ENCODE data around the gene ZNF579. TPM values are rescaled to one million over a fixed set of nuclear protein-coding genes. Genes with fewer than 3 reads are reported as not detected.

ZNF579 gene
- total RNA-seq, 4 donors from 2014 or later, result 2.0 to 5.6 (median 2.9) TPM

GRCh38 chr19:55590109-55590508 lies 9.5 kb upstream of the ZNF579 start:
- in situ Hi-C loops (cut with MboI; ENCODE audit: low pct_ligation_motif_present in 1 of 4, low pct_unique_long_range_greater_than_20kb in 1 of 4, low sequenced_read_pairs in 3 of 4) (no loop called here), intact Hi-C loops (cut with DNase I; ENCODE audit: low total_unique reads) (no loop called here)
- Histone ChIP-seq H3K36me3 (peaks cover 0 to 4% (median 0%) of the 10 kb centered on the region in 4 donors), H3K27me3 (peaks cover 5% of the 10 kb centered on the region), H3K4me3 (no peak overlapping the region), H3K9me3 (no peaks in the 10 kb centered on the region), H3K27ac (no peak overlapping the region), H3K4me1 (peaks cover 8 to 25% (median 24%) of the 10 kb centered on the region in 4 donors)
- DNase-seq, result no peak
- TF ChIP-seq CTCF (IDR thresholded peaks at IDR 0.05) (no peak), POLR2A (IDR thresholded peaks at IDR 0.05) (no peak)
- WGBS, 2 donors (ENCODE audit: low coverage in 1 of 2), result 64 to 83% methylated on average over 4 to 7 of the region's 7 CpGs

- peaks cover 8 to 25% (median 24%) of the 10 kb centered on the region in 4 donors for H3K4me1 ChIP-seq
- TF ChIP-seq POLR2A (IDR thresholded peaks at IDR 0.05) (no peak), CTCF (IDR thresholded peaks at IDR 0.05) (no peak), EP300 (IDR thresholded peaks at IDR 0.05; ENCODE audit: low read depth) (no peak), POLR2AphosphoS5 (IDR thresholded peaks at IDR 0.05) (no peak)
- no peaks in the 10 kb centered on the region for H3K9me3 ChIP-seq
- intact Hi-C loops (cut with DNase I; ENCODE audit: low total_unique reads), result loop anchor here (10.0 kb wide), 1 partner anchor 74 kb away; no protein-coding TSS in a partner anchor
- WGBS, 2 donors (ENCODE audit: low coverage in 1 of 2), result 86 to 100% methylated on average over 2 to 8 of the region's 8 CpGs
- H3K4me3 ChIP-seq, result no peak overlapping the region
- no peak overlapping the region for H3K27ac ChIP-seq
- in situ Hi-C loops (cut with MboI; ENCODE audit: low pct_ligation_motif_present in 1 of 4, low pct_unique_long_range_greater_than_20kb in 1 of 4, low sequenced_read_pairs in 3 of 4), result no loop called here
- H3K36me3 ChIP-seq, result no peaks in the 10 kb centered on the region
- no peak for DNase-seq
- peaks cover 5% of the 10 kb centered on the region for H3K27me3 ChIP-seq
Observed at GRCh38 chr19:55588738-55589137, 8.1 kb upstream of the ZNF579 start.

GRCh38 chr19:55586976-55587668 lies 6.5 kb upstream of the ZNF579 start:
- peak overlapping the region in 2 of 4 donors; percentile 51 to 57 for H3K27ac ChIP-seq
- 0 to 1% methylated on average over 6 to 40 of the region's 40 CpGs for WGBS, 2 donors (ENCODE audit: low coverage in 1 of 2)
- peaks cover 8 to 29% (median 24%) of the 10 kb centered on the region in 4 donors for H3K4me1 ChIP-seq
- peak in 1 of 3 donors; percentile 18 for TF ChIP-seq POLR2AphosphoS5 (IDR thresholded peaks at IDR 0.05)
- TF ChIP-seq EP300 (IDR thresholded peaks at IDR 0.05; ENCODE audit: low read depth), result no peak
- in situ Hi-C loops (cut with MboI; ENCODE audit: low pct_ligation_motif_present in 1 of 4, low pct_unique_long_range_greater_than_20kb in 1 of 4, low sequenced_read_pairs in 3 of 4) (no loop called here), intact Hi-C loops (cut with DNase I; ENCODE audit: low total_unique reads) (loop anchor here (10.0 kb wide), 1 partner anchor 72 kb away; no protein-coding TSS in a partner anchor)
- H3K9me3 ChIP-seq, result no peaks in the 10 kb centered on the region
- peaks cover 5% of the 10 kb centered on the region for H3K27me3 ChIP-seq
- peak overlapping the region in 3 of 4 donors; percentile 5 to 39 (median 21) for H3K4me3 ChIP-seq
- DNase-seq, result peak; percentile 96
- no peaks in the 10 kb centered on the region for H3K36me3 ChIP-seq

GRCh38 chr19:55585658-55586339 lies 5.2 kb upstream of the ZNF579 start:
- in situ Hi-C loops (cut with MboI; ENCODE audit: low pct_ligation_motif_present in 1 of 4, low pct_unique_long_range_greater_than_20kb in 1 of 4, low sequenced_read_pairs in 3 of 4), result no loop called here

More at GRCh38 chr19:55585658-55586339, 5.2 kb upstream of the ZNF579 start:
- 3 to 7% methylated on average over 15 to 30 of the region's 36 CpGs for WGBS, 2 donors (ENCODE audit: low coverage in 1 of 2)
- no peaks in the 10 kb centered on the region for H3K36me3 ChIP-seq
- H3K4me3 ChIP-seq, result peak overlapping the region; percentile 8 to 38 (median 13)
- peaks cover 8 to 41% (median 32%) of the 10 kb centered on the region in 4 donors for H3K4me1 ChIP-seq
- intact Hi-C loops (cut with DNase I; ENCODE audit: low total_unique reads), result loop anchor here (10.0 kb wide), 1 partner anchor 71 kb away; no protein-coding TSS in a partner anchor
- DNase-seq, result peak; percentile 71
- H3K27me3 ChIP-seq, result peaks cover 5% of the 10 kb centered on the region
- peak overlapping the region; percentile 5 to 55 (median 27) for H3K27ac ChIP-seq
- H3K9me3 ChIP-seq, result no peaks in the 10 kb centered on the region
- TF ChIP-seq CTCF (IDR thresholded peaks at IDR 0.05) (no peak), EP300 (IDR thresholded peaks at IDR 0.05; ENCODE audit: low read depth) (no peak), POLR2A (IDR thresholded peaks at IDR 0.05) (no peak), POLR2AphosphoS5 (IDR thresholded peaks at IDR 0.05) (no peak)

All from transverse colon (tissue), 4 donors.